Measurements from ENCODE around the gene GDPD4.

GRCh38 chr11:77184136-77184860, 117.2 kb downstream of the GDPD4 start:
- TF ChIP-seq POLR2AphosphoS5 (IDR thresholded peaks at IDR 0.05) (no peak), POLR2A (IDR thresholded peaks at IDR 0.05) (no peak), CTCF (IDR thresholded peaks at IDR 0.05) (no peak), EP300 (IDR thresholded peaks at IDR 0.05; ENCODE audit: low read depth) (no peak)

Measured in transverse colon (tissue), 4 donors.